Liver (tissue), 9 donors: Measurements from ENCODE around the gene NPPB. TPM values are rescaled to one million over a fixed set of nuclear protein-coding genes. Genes with fewer than 3 reads are reported as not detected.

ENCODE experiments used
- DNase-seq: peaks from one replicate; pipeline ENCODE4 v3.0.0-alpha.2; 2017; ENCODE audit warnings: low spot score
- H3K27ac ChIP-seq, 2 donors: one replicate each; pipeline ENCODE4 v1.7.0; 2013; ENCODE audit warnings: inconsistent platforms in 2 of 2, low read length in 2 of 2, control low read depth in 1 of 2, low read depth in 1 of 2, mild to moderate bottlenecking in 1 of 2
- H3K27me3 ChIP-seq, 4 donors: one replicate each; pipeline versions ENCODE4 v1.6.1 to v1.7.0; 2013; ENCODE audit warnings: low read length in 3 of 4, inconsistent platforms in 1 of 4, mild to moderate bottlenecking in 1 of 4, moderate library complexity in 1 of 4; ENCODE audit not compliant: control insufficient read depth in 4 of 4, insufficient read depth in 4 of 4
- H3K36me3 ChIP-seq, 4 donors: one replicate each; pipeline versions ENCODE4 v1.6.1 to v1.7.0; 2013; ENCODE audit warnings: low read length in 3 of 4, mild to moderate bottlenecking in 3 of 4, low read depth in 1 of 4, moderate library complexity in 1 of 4; ENCODE audit not compliant: control insufficient read depth in 4 of 4, insufficient read depth in 3 of 4
- H3K4me1 ChIP-seq, 4 donors: one replicate each; pipeline versions ENCODE4 v1.6.1 to v1.7.0; 2013; ENCODE audit warnings: low read length in 3 of 4, mild to moderate bottlenecking in 3 of 4, moderate library complexity in 1 of 4; ENCODE audit not compliant: control insufficient read depth in 4 of 4, insufficient read depth in 4 of 4
- H3K4me3 ChIP-seq, 3 donors: one replicate each; pipeline versions ENCODE4 v1.6.1 to v1.7.0; 2013; ENCODE audit warnings: low read length in 3 of 3, control low read depth in 1 of 3, low read depth in 1 of 3, mild to moderate bottlenecking in 1 of 3
- H3K9ac ChIP-seq, 2 donors: one replicate each; pipeline ENCODE4 v1.7.0; 2013; ENCODE audit warnings: low read length in 2 of 2, mild to moderate bottlenecking in 2 of 2, moderate library complexity in 2 of 2, control low read depth in 1 of 2, low read depth in 1 of 2
- H3K9me3 ChIP-seq, 4 donors: one replicate each; pipeline versions ENCODE4 v1.6.1 to v1.7.0; 2013; ENCODE audit warnings: low read length in 3 of 4; ENCODE audit not compliant: control insufficient read depth in 4 of 4
- EGR1 ChIP-seq, 2 donors: IDR thresholded peaks; 2 replicates each; pipeline ENCODE4 v1.6.1; 2016 to 2018; ENCODE audit warnings: antibody characterized with exemption in 2 of 2, low read depth in 2 of 2
- FOXA1 ChIP-seq: IDR thresholded peaks from 2 replicates; pipeline ENCODE4 v1.6.1; 2016; ENCODE audit warnings: antibody characterized with exemption
- FOXA2 ChIP-seq: IDR thresholded peaks from 2 replicates; pipeline ENCODE4 v1.6.1; 2016; ENCODE audit warnings: antibody characterized with exemption
- GABPA ChIP-seq, 2 donors: IDR thresholded peaks in 1 of 2; conservative IDR thresholded peaks in 1 of 2; 2 replicates each; pipeline ENCODE4 v1.6.1; 2016; ENCODE audit warnings: antibody characterized with exemption in 2 of 2, mild to moderate bottlenecking in 1 of 2, moderate library complexity in 1 of 2
- HNF4A ChIP-seq, 2 donors: conservative IDR thresholded peaks; 2 replicates each; pipeline ENCODE4 v1.6.1; 2016; ENCODE audit warnings: antibody characterized with exemption in 2 of 2, mild to moderate bottlenecking in 2 of 2
- HNF4G ChIP-seq: IDR thresholded peaks from 2 replicates; pipeline ENCODE4 v1.6.1; 2016; ENCODE audit warnings: antibody characterized with exemption
- JUND ChIP-seq, 2 donors: IDR thresholded peaks; 2 replicates each; pipeline ENCODE4 v1.6.1; 2016; ENCODE audit warnings: antibody characterized with exemption in 2 of 2
- RXRA ChIP-seq, 2 donors: IDR thresholded peaks; 2 replicates each; pipeline ENCODE4 v1.6.1; 2017 to 2018; ENCODE audit warnings: antibody characterized with exemption in 2 of 2, mild to moderate bottlenecking in 1 of 2
- SP1 ChIP-seq: IDR thresholded peaks from 2 replicates; pipeline ENCODE4 v1.6.1; 2018; ENCODE audit warnings: antibody characterized with exemption, mild to moderate bottlenecking
- TAF1 ChIP-seq: conservative IDR thresholded peaks from 2 replicates; pipeline ENCODE4 v1.6.1; 2016; ENCODE audit warnings: antibody characterized with exemption, mild to moderate bottlenecking
- YY1 ChIP-seq: IDR thresholded peaks from 2 replicates; pipeline ENCODE4 v1.6.1; 2016; ENCODE audit warnings: antibody characterized with exemption, mild to moderate bottlenecking
- WGBS: extraction: QIAGEN DNeasy Blood & Tissue Kit; methylation state at CpG from one replicate; pipeline ENCODE4 v1.1.7; 2013; 5-methylcytosine and 5-hydroxymethylcytosine counted together
- polyA plus RNA-seq, 2 donors: library from polyadenylated mRNA; stranded (reverse) in 1 of 2; unstranded in 1 of 2; fragments of 200-250 nt in 1 of 2; fragments of >200 nt in 1 of 2; fragmentation: Nextera tagmentation in 1 of 2; extraction: Ambion mirVana in 1 of 2; gene quantifications; one replicate each; pipeline versions ENCODE4 v1.2.1 to v1.2.3, GENCODE V29; 2013 to 2015
- total RNA-seq, 2 donors: library from RNA; depleted of rRNA; stranded (reverse); fragments of >200 nt; gene quantifications; one replicate each; pipeline ENCODE4 v1.2.3, GENCODE V29; 2014
- TF ChIP-seq, protein P1 (sequence below): fragments of 150-350 bp; IDR thresholded peaks from 2 replicates; pipeline ENCODE4 v1.5.1; 2017; ENCODE audit warnings: improper control_type of control experiment, low read depth, low read length; ENCODE audit not compliant: missing input control
- TF ChIP-seq, protein P2 (sequence below): IDR thresholded peaks from 2 replicates; pipeline ENCODE4 v1.6.1; 2016; ENCODE audit warnings: antibody characterized with exemption
- TF ChIP-seq, protein P3 (sequence below): IDR thresholded peaks from 2 replicates; pipeline ENCODE4 v1.6.1; 2016; ENCODE audit warnings: antibody characterized with exemption
- TF ChIP-seq, protein P4 (sequence below): IDR thresholded peaks from 2 replicates; pipeline ENCODE4 v1.6.1; 2016; ENCODE audit warnings: antibody characterized with exemption, mild to moderate bottlenecking
- TF ChIP-seq, protein P5 (sequence below): IDR thresholded peaks from 2 replicates; pipeline ENCODE4 v1.6.1; 2016; ENCODE audit warnings: antibody characterized with exemption
- donor health status: healthy.
- donor health status: healthy.
- donor health status: healthy.
- donor health status: healthy.
- donor health status: healthy.

Gene NPPB
- total and polyA plus RNA-seq, 4 donors, result not detected

DNA sequence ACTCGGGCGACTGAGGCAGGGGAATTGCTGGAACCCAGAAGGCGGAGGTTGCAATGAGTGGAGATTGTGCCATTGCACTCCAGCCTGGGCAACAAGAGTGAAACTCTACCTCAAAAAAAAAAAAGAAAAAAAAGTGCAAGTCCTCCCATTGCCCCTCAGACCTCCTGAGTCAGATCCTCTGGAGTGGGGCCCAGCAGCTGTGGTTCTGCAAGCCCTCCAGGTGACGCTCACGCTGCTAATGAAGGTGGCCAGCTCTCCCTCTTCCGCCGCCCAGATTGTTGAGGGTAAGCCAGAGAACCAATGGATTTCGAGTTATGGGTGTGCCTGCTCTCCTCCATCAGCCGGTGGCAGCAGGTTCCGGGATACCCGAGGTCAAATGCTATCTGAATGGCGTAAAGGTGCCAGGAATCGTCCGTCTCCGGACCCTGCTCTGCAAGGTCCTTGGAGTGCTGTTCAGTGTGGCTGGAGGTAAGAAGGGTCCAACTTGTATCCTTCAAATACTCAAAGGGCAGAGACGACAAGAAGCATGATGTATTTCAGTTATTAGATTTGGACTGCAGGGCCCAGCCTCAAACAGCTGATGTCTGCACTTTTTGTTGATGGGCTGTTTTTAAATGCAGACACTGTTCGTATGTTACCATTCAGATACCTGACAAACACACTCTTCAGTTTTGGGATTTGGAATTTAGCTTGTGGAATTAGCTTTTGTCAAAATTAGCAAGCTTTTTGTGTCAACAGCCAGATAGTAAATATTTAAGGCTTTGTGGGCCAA lies 35.2 kb downstream of the NPPB start:
- TF ChIP-seq JUND (IDR thresholded peaks at IDR 0.05) (no peak), FOXA2 (no peak), TAF1 (no peak), HNF4A (conservative IDR thresholded peaks at IDR 0.05) (no peak), HNF4G (no peak), GABPA (IDR thresholded peaks at IDR 0.05 in 1 of 2, conservative IDR thresholded peaks at IDR 0.05 in 1 of 2) (no peak), RXRA (IDR thresholded peaks at IDR 0.05) (no peak), EGR1 (IDR thresholded peaks at IDR 0.05; ENCODE audit: low read depth in 2 of 2) (no peak), YY1 (no peak), SP1 (no peak), FOXA1 (no peak)
- TF ChIP-seq, protein P1, sequence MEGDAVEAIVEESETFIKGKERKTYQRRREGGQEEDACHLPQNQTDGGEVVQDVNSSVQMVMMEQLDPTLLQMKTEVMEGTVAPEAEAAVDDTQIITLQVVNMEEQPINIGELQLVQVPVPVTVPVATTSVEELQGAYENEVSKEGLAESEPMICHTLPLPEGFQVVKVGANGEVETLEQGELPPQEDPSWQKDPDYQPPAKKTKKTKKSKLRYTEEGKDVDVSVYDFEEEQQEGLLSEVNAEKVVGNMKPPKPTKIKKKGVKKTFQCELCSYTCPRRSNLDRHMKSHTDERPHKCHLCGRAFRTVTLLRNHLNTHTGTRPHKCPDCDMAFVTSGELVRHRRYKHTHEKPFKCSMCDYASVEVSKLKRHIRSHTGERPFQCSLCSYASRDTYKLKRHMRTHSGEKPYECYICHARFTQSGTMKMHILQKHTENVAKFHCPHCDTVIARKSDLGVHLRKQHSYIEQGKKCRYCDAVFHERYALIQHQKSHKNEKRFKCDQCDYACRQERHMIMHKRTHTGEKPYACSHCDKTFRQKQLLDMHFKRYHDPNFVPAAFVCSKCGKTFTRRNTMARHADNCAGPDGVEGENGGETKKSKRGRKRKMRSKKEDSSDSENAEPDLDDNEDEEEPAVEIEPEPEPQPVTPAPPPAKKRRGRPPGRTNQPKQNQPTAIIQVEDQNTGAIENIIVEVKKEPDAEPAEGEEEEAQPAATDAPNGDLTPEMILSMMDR, result no peak
- TF ChIP-seq, protein P2, sequence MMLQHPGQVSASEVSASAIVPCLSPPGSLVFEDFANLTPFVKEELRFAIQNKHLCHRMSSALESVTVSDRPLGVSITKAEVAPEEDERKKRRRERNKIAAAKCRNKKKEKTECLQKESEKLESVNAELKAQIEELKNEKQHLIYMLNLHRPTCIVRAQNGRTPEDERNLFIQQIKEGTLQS, result no peak
- TF ChIP-seq, protein P3, sequence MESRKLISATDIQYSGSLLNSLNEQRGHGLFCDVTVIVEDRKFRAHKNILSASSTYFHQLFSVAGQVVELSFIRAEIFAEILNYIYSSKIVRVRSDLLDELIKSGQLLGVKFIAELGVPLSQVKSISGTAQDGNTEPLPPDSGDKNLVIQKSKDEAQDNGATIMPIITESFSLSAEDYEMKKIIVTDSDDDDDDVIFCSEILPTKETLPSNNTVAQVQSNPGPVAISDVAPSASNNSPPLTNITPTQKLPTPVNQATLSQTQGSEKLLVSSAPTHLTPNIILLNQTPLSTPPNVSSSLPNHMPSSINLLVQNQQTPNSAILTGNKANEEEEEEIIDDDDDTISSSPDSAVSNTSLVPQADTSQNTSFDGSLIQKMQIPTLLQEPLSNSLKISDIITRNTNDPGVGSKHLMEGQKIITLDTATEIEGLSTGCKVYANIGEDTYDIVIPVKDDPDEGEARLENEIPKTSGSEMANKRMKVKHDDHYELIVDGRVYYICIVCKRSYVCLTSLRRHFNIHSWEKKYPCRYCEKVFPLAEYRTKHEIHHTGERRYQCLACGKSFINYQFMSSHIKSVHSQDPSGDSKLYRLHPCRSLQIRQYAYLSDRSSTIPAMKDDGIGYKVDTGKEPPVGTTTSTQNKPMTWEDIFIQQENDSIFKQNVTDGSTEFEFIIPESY, result no peak
- TF ChIP-seq, protein P4, sequence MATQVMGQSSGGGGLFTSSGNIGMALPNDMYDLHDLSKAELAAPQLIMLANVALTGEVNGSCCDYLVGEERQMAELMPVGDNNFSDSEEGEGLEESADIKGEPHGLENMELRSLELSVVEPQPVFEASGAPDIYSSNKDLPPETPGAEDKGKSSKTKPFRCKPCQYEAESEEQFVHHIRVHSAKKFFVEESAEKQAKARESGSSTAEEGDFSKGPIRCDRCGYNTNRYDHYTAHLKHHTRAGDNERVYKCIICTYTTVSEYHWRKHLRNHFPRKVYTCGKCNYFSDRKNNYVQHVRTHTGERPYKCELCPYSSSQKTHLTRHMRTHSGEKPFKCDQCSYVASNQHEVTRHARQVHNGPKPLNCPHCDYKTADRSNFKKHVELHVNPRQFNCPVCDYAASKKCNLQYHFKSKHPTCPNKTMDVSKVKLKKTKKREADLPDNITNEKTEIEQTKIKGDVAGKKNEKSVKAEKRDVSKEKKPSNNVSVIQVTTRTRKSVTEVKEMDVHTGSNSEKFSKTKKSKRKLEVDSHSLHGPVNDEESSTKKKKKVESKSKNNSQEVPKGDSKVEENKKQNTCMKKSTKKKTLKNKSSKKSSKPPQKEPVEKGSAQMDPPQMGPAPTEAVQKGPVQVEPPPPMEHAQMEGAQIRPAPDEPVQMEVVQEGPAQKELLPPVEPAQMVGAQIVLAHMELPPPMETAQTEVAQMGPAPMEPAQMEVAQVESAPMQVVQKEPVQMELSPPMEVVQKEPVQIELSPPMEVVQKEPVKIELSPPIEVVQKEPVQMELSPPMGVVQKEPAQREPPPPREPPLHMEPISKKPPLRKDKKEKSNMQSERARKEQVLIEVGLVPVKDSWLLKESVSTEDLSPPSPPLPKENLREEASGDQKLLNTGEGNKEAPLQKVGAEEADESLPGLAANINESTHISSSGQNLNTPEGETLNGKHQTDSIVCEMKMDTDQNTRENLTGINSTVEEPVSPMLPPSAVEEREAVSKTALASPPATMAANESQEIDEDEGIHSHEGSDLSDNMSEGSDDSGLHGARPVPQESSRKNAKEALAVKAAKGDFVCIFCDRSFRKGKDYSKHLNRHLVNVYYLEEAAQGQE, result no peak
- TF ChIP-seq, protein P5, sequence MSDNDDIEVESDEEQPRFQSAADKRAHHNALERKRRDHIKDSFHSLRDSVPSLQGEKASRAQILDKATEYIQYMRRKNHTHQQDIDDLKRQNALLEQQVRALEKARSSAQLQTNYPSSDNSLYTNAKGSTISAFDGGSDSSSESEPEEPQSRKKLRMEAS, result no peak
- H3K27me3 ChIP-seq, result no peaks in the 10 kb centered on the region
- WGBS, result 90% methylated on average over 17 of the region's 17 CpGs
- H3K4me3 ChIP-seq, result no peak overlapping the region
- no peaks in the 10 kb centered on the region for H3K4me1 ChIP-seq
- no peak for DNase-seq
- H3K9ac ChIP-seq, result no peak overlapping the region
- H3K9me3 ChIP-seq, result no peaks in the 10 kb centered on the region
- no peak overlapping the region for H3K27ac ChIP-seq
- H3K36me3 ChIP-seq, result peaks cover 19 to 67% (median 43%) of the 10 kb centered on the region in 4 donors
